NK-92 treated with Interleukin-12 subunit alpha and Interleukin-12 subunit beta, amount 100 ng/mL, for 24 hours (cell line): ENCODE measurements around the gene LUZP1.

Experiments used
- DNase-seq: peaks from one replicate; lab custom pipeline; 2025; lab: John Stamatoyannopoulos, UW

Gene LUZP1

DNA sequence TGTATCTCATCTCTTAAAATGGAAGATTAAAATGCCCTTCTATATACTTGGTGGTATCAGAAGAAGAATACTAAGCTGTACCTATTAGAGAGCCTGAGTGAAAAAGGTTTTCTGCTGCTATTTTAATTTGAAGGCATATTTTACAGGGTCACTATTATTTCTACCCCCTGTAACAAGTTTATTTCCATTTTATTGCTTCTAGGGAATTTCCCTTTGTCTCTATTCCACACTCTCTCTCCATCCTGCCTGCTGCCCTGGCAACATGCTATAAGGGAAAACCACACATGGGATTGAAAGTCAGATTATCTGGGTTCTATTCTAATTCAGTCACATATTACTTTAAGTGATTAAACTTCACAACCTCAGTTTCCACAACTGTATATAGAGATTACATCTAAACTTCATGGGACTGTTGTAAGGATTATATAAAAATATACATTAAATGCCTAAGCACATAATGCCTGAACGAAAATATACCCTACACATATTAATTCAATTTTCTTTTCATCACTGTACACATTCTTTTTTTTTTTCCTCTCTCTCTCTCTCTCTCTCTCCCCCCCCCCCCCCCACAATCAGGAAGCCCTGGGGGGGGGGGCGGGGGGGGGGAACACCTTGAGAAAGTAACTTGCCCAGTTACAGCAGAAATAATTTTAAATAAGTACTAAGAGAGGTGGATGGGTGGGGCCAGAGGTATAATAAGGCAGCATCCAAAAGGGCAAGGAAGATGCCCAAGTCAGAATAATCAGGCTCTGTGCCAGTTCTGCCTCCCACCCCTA, 51.5 kb downstream of the LUZP1 start:
- DNase-seq = no peak

DNA sequence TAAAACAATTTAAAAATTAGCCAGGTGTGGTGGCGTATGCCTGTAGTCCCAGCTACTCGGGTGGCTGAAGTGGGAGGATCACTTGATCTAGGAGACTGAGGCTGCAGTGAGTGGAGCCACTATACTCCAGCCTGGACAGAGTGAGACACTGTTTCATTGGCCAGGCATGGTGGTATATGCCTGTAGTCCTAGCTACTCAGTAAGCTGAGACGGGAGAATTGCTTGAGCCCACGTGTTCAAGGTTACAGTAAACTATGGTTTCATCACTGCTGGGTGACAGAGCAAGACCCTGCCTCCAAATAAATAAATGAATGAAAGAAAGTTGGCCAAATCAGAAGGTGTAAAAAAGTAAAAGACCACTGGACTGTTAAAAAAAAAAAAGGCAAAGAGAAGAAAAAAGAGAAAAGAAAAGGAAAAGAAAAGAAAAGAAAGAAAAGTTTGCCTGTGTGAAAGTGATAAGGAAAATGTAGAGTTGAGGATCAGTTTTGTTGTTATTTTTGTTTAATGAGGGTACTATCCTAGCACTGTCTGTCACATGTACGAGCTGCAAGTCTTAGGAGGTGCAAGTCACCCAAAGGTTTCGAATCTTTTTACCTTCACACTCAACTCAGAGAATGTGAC, 52.3 kb downstream of the LUZP1 start:
- DNase-seq = no peak

DNA sequence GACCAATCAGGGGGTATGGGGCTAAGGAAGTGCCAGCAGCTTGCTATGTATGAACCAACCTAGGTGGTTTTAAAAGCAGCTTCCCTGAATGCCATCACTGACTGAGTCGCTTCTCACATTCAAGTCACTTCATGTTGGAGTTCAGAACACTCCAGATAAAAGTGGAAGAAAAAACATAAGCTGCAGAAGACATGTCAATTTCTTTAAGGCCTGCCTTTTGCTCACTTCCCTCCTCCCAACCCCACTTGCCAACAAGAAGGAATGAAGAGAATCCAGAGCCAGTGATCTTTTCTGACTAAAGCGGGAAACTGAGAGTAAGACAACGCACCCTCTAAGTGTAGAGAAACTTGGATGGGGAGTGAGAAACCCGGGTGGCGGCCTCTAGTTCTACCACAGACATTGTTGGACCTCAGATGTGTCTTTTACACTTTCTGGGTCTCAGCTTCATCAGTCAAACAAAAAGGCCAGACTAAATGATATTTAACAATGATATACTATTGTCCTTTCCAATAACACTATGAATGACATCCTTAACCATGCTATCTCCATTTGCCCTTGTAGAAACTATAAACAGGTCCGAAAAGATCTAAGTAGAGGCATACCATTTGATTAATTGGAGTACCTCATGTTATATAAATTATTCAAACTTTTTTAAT, 54.1 kb downstream of the LUZP1 start:
- no peak for DNase-seq

DNA sequence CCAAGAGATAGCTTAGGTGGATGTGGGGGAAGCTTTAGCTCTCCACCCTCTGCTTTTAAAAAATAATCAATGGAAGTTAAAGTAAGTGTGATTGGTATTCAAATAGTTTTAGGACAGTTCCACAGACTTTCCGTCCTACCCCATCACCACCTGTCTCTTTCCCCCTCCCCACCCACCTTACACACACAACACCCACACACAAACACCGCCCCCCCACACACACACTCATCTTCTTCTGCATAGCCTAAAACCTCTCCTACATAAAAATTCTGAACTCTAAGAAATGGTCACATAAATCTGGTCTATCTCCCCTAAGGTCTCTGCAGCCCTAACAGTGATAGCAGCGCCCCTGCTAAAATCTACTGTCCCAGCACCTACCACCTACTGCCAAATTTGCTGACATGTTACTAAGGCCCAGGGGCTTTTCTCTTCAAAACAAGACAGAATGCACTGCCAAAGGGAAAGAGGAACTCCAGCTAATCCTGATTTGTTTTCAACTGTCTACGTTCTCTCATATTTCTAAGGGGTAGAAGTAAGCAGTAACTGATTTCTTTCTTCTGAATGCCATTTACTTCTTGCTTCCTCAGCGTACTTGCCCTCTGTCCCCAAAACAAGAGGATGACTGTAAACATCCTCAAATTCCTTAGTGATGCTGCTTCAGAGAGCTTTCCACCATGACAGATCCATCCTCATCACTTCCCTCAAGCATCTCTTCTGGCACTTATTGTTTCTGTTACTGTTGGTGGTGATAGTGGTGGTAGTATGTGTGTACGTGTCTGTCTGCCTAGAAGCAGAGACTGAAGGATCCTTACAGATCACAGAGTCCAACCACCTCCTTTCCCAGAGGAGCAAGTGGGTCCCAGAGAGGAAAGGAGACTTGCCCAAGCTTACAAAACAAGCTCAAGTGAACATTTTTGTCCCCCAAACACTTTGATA, 56.8 kb downstream of the LUZP1 start:
- no peak for DNase-seq

DNA sequence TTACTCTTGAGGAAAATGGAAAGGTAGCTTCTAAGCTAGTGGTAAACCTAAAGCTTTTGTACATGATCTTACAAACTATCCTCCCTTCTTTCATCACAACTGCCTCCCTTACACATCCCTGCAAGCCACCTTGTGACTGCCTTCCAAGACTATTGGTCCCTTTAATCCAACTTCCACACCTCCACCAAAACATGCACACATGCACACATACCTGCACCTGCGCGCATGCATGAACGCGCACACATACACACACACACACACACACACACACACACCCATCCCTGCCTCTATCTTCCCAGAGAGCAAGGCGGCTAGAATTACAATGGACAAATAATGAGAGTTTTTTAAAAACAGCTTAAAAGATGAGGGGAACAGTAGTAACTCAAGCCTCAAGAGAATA, 58.3 kb downstream of the LUZP1 start:
- DNase-seq = no peak

DNA sequence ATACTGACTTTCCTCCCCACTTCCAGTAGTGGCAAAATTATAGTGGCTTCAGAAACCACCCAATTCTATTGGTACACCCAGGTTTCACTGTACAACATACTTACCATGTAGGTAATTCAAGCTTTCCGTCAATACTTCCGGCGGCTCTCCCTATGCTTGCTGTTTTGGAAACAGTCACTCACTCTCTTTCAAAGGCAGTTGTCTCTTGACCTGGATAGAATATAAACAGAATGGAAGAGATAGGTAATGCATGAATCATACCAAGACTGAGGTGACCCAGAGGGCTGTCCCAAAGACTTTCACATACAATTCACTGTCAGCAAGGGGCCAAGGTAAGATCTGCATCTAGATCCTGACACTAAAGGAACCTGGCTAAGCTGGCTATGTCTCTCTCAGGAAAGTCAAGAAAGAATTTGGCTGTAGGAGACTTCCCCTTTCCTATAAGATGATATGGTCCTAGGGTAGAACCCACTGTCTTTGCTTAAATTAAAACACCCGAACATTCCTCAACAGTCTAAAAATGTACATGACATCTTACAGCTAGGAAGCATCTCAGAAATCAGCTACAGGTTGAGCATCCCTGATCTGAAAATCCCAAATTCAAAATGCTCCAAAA, 59.6 kb downstream of the LUZP1 start:
- DNase-seq = no peak

DNA sequence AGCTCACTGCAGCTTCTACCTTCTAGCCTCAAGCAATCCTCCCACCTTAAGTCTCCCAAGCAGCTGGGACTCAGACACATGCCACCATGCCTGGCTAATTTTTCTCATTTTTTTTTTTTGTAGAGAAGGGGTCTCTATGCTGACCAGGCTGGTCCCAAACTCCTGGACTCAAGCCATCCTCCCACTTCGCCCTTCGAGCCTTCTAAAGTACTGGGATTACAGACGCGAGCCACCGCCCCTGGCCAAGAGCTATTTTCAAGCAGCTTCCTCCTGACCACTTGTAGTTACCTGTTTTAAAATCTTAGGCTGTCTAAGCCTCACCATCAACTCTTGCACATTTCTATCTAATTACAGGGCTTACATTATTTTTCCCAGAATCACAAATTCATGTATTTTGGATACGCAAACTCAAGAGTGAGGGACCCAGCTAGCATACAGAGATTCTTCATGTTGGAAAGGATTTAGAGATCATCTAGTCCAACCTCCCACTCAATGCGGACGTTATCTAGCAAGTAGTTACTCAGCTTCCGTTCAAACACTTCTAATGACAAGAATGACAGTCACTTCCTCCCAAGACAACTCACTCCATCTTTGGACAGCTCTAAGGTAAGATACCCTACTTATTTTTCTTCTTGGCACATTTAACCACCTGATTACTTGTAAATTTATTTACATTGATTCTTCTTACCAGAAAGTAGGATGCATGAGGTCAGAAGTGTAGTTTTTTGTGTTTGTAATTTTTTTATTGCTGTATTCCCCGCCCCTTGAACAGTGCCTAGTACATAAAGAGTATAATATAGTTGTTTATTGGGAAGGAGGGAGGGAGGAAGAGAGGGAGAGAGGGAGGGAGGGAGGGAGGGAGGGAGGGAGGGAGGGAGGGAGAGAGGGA, 65.4 kb downstream of the LUZP1 start:
- DNase-seq = no peak

DNA sequence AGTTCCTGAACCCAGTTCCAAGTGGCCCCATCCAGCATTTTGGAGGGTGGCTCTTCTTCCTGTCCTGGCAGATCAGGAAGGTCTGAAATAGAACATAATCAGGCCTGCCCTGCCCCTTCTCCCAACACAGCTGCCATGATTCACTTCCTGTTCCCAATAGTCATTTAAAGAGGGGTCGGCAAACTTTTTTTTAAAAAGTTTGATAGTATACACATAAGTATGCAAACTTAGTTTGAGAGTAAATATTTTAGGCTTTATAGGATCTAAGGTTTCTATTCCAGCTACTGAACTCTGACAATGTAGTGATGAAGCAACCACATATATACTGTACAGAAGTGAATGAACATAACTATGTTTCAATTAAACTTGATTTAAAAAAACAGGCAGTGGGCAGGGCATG, 66.4 kb downstream of the LUZP1 start:
- no peak for DNase-seq

DNA sequence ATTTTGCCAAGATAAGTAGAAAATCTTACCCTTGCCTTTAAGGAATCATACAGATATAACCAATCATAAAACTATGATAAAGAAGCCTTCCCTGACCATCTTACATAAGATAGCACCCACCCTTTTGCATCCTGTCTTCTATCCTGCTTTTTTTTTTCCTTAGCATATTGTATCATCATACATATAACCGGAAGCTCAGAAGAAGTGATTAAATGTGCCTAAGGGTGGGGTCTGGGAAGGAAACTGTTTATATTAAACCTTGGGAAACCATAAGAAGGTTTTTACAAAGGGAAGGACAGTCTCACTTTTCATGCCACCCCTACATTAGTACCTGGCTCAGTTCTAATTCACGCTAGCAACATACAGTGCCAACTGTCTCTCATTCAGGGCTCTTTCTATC, 66.8 kb downstream of the LUZP1 start:
- DNase-seq = no peak

DNA sequence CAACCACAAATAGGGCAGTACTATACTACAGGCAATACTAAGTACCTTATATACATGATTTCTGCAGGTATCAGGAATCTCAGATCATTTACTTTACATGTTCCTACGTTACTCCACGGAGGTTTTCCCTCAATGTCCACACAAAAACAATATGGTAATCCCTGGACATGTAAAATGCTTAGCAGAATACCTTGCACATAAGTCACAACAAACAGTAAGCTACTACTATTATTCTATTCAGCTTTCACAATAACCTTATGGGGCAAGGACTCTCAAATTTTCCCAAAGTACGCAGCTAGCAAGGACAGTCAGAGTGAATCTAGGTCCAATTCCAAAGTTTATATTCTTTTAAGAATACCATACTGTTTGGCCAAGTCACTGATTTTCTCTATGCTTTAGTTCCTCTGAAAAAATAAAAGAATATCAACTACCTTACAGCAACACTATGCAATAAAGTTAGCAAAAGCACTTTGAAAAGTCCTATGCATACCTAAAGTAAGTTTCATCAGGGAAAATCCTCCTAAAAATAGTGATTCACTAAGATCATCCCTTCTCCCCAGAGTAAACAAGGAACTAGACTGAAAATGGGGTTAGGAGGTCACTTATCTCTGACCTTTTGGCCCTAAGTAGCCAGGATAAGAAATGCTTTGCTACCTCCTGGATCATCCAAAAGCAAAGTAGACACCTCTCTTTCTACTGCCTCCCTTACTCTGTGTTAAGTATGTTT, 67.4 kb downstream of the LUZP1 start:
- no peak for DNase-seq

DNA sequence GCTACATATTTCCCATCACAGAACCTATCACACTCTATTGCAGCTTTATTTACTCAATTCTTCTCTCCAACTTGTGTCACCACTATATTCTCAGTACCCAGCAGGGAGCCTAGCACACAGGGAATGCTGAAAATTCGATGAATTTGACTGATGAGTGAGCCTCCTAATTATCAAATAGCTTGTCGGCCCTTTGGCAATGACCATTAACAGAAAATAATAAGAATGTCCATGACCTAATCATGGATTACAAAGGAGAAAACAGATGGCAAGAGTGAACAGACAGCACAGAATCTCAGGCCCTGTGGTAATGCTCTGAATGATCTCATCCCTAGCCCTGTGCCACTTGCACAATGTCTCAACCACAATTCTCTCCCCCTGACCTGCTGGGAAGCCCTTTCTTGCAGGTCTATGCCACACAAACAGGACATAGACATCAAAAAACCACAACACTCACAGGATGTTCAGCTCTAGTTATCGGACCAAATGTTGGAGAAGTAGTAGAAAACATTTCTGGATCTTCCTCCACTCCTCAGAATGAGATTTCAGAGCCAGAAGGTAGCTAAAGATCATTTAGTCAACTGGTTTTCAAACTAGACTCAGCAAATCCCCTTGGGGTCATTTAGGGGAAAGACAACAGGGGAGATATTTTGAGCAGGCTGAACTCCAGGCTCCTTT, 68.4 kb downstream of the LUZP1 start:
- peak; percentile 69 for DNase-seq

DNA sequence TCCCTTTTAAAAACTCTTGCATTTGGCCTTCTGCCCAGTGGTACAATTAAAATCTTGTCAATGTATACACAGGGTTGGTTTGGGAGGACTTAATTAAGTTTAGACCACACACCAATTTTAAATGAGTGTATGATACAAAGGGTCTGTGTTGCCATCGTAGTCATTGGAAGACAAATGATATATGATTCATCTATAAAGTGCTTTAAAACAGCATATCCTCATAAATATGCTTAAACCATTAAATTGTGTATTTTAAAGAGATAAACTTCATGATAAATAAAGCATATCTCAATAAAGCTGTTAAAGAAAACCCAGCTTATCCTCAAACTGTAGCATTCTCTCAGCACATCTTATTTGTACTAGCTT, 69.5 kb downstream of the LUZP1 start:
- DNase-seq = no peak

DNA sequence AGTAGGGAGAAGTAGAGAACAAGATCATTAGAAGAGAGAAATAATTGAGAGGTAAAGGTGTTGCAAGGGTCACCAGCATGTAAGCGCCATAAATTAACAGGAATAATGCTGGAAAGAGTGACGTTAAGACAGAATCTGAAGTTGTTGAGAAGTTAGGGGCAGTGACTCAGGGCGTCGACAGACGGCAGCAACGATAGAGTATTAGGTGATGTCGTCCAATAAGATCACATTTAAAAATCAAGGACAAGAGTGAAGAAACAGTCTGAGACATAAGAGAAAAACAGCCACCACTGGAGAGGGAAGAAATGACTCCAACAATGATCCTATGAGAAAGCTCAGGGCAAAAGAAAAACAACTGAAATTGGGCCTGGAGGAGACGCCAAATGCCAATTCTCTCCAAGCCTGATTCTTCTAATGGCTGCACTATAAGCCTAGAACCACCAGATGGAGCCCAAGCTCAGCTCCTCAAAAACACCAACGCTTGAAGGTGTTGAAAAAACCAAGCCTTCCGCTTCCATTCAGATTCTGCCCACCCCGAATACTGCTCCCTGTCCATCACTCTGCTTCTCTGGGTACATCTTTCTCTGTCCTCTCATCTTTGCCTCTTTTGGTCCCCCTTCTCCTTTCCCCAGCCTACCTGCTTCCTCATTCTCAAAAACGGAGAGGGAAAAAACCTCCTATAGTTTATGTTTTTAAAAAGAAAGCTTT, 70.0 kb downstream of the LUZP1 start:
- DNase-seq = peak; percentile 59

DNA sequence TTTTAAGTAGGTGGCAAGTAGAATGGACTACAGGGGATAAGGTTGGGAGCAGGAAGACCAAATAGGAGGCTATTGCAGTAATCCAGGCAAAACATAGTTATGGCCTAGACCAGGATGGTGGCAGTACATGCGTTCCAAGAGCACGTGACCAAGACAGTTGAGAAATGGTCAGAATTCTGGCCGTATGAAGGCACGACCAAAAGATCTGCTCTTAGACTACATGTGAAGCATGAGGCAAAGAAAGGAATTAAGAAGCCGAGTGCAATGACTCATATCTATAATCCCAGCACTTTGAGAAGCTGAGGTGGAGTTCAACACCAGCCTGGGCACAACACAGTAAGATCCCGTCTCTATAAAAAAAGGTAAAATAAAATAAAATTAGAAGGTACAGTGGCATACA, 71.3 kb downstream of the LUZP1 start:
- no peak for DNase-seq

DNA sequence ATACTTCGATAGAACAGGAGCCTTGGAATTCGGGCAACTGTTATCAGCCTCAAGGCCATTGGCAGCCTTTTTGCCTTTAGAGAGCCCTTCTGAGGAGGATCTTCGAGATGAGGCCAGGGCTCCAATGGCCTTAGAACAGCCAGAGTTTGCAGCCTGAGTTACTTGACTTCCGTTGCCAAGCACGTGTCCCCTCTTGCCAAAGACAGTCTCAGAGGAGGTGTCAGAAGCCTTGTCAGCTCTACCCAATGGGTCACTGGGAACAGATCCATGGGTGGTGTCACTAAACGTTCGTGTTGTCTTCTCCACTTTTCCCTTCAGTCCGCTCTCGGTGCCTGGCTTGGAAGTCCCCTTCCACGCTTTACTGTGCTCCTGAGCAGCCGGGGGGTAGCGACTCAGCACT, 76.2 kb downstream of the LUZP1 start:
- no peak for DNase-seq

DNA sequence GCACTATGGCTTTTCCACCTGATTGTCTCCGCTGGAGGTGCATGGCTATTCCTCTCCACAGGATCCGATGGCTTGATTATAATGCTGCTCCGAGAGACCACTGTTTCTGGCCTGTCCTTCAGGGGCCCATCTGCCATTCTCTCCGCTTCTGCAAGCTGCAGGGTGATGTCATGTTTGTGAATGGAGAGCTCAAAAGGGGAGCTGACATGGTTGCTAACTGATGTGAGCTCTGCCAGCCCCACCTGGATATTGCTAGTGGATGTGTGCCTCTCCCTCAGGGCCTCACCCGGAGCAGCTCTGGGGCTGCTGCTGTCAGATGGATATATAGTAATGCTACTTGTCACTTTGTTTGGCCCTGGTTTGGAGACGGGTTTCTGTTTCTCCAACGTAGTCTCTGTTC, 77.1 kb downstream of the LUZP1 start:
- no peak for DNase-seq

DNA sequence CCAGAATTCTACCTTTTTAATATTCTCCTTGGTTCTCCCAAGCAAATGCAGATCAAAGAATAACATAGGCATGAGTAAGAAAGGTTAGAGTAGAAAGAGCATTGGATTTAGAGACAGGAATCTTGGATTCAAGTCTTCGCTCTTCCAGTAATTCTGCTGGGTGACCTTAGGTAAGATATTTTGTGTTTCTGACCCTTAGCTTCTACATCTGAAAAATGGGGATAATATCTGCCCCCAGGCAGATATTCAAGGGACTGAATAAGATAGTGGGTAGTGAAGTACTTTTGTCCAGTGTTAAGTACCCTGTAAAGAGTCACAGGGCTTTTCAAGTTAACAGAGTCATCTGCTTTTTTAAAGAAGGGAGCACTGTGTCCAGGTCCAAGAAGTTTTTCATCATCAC, 78.6 kb downstream of the LUZP1 start:
- no peak for DNase-seq

DNA sequence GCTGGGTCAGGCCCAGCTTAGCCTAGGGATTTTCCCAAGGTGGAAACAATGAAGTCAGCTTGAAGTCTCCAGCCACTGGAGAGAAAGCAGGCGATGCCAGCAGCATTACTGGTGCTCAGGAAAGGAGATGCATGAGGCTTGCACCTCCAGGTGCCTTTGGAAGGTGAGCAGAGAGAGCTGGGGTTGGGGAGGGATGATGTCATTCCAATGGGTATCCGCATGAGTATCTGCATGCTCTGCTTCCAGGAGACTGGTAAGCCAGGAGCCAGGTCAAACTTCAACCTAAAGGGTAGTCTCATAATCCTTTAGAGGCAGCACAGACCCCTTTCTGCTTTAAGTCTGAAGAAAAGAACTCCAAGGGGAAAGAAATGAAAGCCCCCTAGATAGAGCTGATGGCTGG, 80.6 kb downstream of the LUZP1 start:
- no peak for DNase-seq

DNA sequence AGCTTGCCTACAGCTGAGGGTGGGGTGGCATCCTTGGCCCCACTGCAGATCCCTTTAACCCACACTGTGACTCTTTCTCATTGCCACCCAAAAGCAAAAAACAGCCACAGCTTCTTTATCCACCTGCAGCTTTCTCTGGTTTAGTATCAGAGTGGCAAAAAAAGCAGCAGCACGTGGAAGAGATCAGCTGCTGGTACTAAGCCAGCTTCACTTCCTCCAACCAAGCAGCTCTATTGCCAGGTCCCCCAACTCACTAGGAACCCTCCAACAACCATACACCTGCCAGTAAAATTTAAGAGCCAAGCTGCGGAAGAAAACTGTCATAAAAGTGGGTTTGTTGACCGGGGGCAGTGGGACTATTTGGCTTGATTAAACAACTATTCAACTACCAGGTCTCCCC, 83.0 kb downstream of the LUZP1 start:
- no peak for DNase-seq
